GM21381 (cell line): ENCODE results near the gene BFSP2.
A peak's percentile ranks its signal among the peaks of the same experiment; 100 is the strongest.
"Not testable (repeated sequence)": the region's sequence is repeated elsewhere in the genome, so short reads cannot be mapped to it uniquely, and the experiment has no call there.

Experiments
- ATAC-seq: cut with Tn5 transposase; IDR thresholded peaks from one replicate; pipeline ENCODE4 v1.9.1; 2021; ENCODE audit warnings: mild to moderate bottlenecking, moderate library complexity; ENCODE audit not compliant: unreplicated experiment

Gene BFSP2

DNA sequence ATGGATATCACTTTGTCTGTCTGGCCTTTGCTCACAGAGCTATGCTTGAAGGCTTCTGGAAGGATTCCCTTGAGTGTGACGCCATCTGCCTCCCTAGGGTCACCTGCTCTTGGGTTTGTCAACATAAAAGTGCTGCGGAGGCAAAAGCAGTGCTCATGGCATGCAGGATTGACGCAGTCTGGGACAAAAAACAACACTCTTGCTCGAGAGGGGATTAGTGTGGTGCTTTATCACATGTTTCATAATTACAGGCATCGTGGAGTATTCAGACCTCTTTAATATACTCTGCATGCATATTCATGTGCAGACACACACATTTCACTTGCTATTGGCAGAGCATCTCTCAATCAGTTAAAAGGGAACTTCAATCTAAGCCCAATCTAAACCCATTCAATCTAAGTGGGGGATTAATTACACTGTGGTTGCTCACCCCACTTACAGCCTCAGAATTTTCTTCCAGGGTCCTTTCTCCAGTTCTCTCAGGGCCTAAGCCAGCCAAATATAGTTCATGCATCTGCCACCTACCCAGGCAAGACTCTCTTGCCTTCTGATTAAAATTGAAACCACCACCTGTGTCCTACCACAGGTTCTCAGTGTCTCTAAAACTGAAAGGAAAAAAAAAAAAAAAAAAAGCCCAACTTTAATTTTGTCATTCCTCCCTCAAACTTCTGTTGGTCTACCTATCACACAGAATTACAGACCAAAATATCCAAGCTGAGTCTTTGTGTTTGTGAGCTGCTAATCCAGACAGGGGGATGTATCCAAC, 75.6 kb downstream of the BFSP2 start:
- ATAC-seq: peak; percentile 80

- ATAC-seq: no peak
Measured at GRCh38 chr3:133476971-133477375, 77.1 kb downstream of the BFSP2 start.

DNA sequence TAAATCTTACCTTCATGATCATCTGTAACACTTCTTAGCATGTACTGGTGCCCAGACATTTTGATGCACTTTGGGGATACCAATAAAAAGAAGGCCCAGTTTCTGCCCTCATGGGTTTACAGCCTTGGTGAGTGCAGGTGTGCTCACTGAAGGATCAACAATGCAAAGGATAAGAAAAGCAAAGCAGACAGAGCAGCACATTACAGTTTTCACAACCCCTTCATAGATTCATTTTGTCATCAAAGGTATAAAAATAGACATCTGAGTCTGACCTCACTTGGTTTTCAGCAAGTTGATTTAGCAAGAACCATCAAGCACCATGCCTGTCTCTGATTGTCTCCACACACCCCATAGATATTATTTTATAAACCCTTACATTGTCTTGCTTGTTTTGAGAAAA, 77.6 kb downstream of the BFSP2 start:
- peak; percentile 46 for ATAC-seq

DNA sequence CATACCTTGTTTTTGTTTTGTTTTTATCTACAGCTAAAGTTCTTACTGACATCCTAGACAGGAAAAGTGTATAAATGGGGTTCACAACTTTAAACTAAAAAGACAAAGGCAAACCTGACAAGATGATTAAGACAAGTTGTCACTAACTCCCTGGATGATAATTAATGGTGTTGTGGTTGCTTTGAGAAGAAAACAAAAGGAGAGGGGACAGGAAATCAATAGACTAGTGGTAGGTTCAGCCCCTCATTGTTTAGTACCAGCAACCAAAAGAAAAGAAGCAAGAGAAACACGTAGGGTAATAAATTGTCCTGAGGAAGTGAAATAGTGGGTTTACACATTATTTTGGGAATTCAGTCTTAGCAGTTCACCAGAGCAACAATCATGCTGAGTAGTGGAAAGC, 78.8 kb downstream of the BFSP2 start:
- ATAC-seq: no peak

DNA sequence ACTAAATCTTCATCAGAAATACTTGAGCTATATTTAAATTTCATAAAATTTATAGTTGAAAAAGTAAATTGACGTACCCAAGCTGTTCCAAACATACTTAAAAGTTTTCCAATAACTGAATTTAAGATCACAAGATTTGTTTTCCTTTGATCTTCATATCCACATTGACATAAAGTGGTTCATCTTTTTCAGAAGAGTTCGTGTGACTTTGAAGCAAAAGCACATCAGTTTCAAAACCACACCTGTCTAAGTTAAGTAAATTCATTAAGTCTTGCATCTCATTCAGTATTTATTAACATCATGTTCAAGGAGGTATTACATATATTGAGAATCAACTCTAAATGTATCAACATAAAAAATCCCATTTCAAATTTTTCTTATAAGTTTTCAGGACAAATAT, 79.5 kb downstream of the BFSP2 start:
- no peak for ATAC-seq

DNA sequence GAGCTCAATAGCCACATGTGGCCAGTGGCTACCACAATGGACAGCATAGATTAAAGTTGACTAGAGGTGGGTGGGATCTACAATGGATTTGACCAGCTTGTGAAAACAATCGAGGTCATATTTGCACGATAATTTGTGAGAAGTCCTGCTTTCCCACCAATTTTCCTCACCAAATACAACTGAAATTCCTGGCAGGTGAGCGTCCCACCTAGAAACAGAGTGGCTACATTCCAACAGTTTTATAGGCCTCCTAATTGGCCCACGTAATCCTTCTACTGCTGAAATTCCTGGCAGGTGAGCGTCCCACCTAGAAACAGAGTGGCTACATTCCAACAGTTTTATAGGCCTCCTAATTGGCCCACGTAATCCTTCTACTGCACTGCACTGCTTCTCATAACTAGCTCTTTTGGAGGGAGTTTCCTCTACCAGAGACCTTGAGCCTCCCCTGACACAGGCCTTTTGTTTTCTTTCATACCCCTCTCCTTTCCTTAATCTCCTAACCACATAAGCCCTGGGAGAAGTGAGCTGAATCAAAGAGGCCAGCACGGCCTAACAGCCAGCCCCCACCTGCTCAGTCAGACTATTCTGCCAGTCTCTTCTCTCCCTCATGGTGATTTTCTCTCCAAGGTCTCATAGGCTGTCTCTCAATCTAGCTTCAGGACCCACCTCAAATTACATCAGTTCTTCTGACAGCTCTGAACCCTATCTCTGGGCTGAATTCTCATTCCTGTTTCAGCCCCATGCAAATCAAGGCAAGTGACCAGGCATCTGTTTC, 80.2 kb downstream of the BFSP2 start:
- peak; percentile 45 for ATAC-seq

DNA sequence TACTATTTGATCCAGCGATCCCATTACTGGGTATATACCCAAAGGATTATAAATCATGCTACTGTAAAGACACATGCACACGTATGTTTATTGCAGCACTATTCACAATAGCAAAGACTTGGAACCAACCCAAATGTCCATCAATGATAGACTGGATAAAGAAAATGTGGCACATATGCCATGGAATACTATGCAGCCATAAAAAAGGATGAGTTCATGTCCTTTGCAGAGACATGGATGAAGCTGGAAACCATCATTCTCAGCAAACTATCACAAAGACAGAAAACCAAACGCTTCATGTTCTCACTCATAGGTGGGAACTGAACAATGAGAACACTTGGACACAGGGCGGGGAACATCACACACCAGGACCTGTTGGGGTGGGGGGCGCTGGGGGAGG, 82.6 kb downstream of the BFSP2 start:
- ATAC-seq: not testable (repeated sequence)

DNA sequence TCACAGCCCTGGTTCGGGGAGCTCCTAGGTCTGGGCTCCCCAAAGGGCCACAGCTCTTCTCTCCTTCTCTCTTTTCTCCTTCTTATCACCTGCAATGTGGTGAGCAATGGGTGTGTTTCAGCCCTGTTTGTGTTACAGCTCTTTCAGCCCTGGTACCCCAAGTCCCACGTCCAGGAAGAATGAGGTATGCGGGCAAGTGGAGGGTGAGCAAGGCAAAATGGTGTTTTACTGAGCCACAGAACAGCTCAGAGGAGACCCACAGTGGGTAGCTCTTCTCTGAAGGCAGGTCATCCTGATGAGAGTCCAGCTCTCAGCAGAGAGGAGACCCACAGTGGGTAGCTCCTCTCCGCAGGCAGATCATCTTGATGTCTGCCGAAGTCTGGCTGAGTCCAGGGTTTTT, 86.8 kb downstream of the BFSP2 start:
- no peak for ATAC-seq

- no peak for ATAC-seq
Measured at GRCh38 chr3:133487204-133487603, 87.3 kb downstream of the BFSP2 start.

GRCh38 chr3:133487920-133488540, 88.2 kb downstream of the BFSP2 start:
- ATAC-seq: no peak

- no peak for ATAC-seq
Measured at GRCh38 chr3:133488785-133489367, 89.0 kb downstream of the BFSP2 start.

DNA sequence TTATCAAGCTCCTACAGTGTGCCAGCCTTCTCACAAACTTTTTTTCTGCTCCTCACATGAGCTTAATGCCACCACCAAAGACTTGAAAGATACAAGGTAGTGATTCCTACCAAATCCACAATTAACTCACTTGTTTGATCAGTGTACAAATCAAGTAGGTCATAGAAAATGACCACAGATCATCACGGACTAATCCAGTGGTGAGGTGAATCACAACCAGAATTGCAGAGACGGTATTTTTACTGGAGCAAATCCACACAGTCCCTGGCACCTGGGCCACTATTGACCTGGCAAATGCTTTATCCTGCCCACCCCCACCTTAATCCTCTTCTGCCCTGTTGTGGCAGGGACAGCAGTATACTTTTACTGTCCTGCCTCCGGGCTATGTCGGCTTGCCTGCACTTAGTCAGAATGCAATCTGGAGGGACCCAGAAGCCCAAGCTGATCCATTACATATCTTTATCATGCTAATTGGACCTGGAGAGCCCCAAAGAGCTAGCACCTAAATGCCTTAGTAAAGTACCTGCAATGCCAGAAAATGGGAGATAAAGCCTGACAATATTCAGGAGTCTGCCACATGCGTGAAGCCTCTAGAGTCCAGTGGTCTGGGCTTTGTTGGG, 89.7 kb downstream of the BFSP2 start:
- no peak for ATAC-seq

- peak; percentile 81 for ATAC-seq
Measured at GRCh38 chr3:133490468-133491351, 90.9 kb downstream of the BFSP2 start.

DNA sequence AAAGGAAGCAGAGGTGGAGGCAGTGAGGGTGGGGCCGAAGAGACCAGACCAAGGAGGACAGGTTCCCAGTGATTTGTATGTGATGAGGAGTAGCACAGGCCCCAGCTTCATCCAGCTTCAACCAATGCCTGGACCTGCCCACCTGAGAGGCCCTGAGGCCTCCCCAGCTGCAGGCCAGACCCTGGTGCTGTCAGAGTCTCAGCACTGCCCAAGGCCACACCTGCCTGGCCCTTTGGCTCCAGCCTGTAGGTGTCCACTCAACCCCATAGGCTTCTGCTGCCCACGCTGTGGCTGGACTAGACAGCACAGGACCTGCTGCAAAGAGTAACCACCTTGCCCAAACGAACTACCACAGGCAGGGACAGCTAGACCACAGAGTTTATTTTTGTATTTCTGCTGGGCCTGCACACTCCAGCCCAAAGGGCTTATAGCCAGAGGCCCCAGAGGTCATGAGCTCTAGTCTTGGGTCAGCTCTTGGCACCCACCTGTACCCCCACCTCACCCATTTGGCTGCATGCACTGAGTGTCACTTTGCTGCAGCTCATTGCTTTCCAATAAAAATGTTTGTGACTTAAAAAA, 91.7 kb downstream of the BFSP2 start:
- ATAC-seq: peak; percentile 32

DNA sequence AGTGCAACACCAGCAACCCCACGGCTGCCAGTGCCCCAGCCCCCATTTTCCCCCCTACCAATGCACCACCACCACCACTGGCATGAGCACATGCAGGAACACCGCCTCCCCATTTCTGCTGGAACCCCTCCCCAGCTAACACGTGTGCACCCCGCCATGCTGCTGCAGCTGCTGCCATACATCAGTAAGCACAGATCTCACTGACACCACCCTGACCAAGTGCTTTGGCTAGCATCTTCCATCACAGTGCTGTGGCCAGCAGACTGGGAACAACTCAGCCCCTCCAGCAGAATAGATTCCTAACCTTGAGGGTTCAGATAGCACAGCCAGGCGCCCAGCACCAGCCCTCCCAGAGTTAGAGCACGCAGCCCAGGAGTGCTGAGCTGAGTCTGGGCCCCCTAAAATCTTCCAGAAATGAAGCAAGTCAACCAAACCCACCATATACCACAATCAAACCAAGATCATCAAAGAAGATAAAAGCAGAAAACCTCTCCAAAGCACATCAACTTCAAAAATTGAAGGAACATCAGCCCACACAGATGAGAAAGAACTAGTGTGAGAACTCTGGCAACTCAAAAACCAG, 92.4 kb downstream of the BFSP2 start:
- no peak for ATAC-seq

- ATAC-seq: no peak
Measured at GRCh38 chr3:133494469-133494868, 94.6 kb downstream of the BFSP2 start.

DNA sequence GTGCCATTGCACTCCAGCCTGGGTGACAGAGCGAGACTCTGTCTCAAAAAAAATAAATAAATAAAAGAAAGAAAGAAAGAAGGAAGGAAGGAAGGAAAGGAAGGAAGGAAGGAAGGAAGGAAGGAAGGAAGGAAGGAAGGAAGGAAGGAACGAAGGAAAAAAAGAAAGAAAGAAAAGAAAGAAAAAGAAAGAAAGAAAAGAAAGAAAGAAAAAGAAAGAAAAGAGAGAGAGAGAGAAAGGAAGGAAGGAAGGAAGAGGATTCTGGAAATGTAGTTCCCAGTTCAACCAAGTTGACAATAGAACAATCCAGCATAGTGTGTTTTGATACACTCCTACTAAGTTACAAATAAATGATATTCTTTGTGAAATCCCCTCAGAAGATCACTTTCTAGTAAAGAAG, 102.7 kb downstream of the BFSP2 start:
- not testable (repeated sequence) for ATAC-seq

GRCh38 chr3:133503409-133503808, 103.6 kb downstream of the BFSP2 start:
- no peak for ATAC-seq

- ATAC-seq: no peak
Measured at GRCh38 chr3:133504736-133505135, 104.9 kb downstream of the BFSP2 start.
